ENCODE measurements around the gene CLIP4.
A peak's percentile ranks its signal among the peaks of the same experiment; 100 is the strongest.

The CLIP4 gene

GRCh38 chr2:29196792-29197788 is 81.9 kb downstream of the CLIP4 start:
- Histone ChIP-seq H3K36me3 (ENCODE audit: control insufficient read depth, insufficient read depth, low read length) (no peaks in the 10 kb centered on the region), H3K4me3 (ENCODE audit: low read depth, low read length) (no peak overlapping the region), H3K27me3 (ENCODE audit: control insufficient read depth, insufficient read depth, low read length) (no peaks in the 10 kb centered on the region), H3K9ac (no peak overlapping the region), H2AFZ (no peak overlapping the region), H3K27ac (no peak overlapping the region), H3K4me2 (ENCODE audit: low read length) (no peak overlapping the region), H3K4me1 (no peaks in the 10 kb centered on the region), H3K9me3 (ENCODE audit: control insufficient read depth, low read length) (no peaks in the 10 kb centered on the region), H3K79me2 (no peaks in the 10 kb centered on the region)
- TF ChIP-seq, protein P1, sequence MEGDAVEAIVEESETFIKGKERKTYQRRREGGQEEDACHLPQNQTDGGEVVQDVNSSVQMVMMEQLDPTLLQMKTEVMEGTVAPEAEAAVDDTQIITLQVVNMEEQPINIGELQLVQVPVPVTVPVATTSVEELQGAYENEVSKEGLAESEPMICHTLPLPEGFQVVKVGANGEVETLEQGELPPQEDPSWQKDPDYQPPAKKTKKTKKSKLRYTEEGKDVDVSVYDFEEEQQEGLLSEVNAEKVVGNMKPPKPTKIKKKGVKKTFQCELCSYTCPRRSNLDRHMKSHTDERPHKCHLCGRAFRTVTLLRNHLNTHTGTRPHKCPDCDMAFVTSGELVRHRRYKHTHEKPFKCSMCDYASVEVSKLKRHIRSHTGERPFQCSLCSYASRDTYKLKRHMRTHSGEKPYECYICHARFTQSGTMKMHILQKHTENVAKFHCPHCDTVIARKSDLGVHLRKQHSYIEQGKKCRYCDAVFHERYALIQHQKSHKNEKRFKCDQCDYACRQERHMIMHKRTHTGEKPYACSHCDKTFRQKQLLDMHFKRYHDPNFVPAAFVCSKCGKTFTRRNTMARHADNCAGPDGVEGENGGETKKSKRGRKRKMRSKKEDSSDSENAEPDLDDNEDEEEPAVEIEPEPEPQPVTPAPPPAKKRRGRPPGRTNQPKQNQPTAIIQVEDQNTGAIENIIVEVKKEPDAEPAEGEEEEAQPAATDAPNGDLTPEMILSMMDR (IDR thresholded peaks at IDR 0.05): peak; percentile 83

- Histone ChIP-seq H3K9me3 (ENCODE audit: control insufficient read depth, low read length) (no peaks in the 10 kb centered on the region), H3K79me2 (no peaks in the 10 kb centered on the region), H3K4me1 (no peaks in the 10 kb centered on the region), H3K9ac (no peak overlapping the region), H3K36me3 (ENCODE audit: control insufficient read depth, insufficient read depth, low read length) (no peaks in the 10 kb centered on the region), H3K27me3 (ENCODE audit: control insufficient read depth, insufficient read depth, low read length) (no peaks in the 10 kb centered on the region), H3K4me3 (ENCODE audit: low read depth, low read length) (no peak overlapping the region), H2AFZ (peak overlapping the region; percentile 39), H3K4me2 (ENCODE audit: low read length) (no peak overlapping the region), H3K27ac (no peak overlapping the region)
- TF ChIP-seq, protein P1 (IDR thresholded peaks at IDR 0.05): no peak
Observed at GRCh38 chr2:29201979-29202378, 86.8 kb downstream of the CLIP4 start.

- H2AFZ ChIP-seq: no peak overlapping the region
- no peak overlapping the region for H3K4me2 ChIP-seq (ENCODE audit: low read length)
- no peak overlapping the region for H3K9ac ChIP-seq
- no peaks in the 10 kb centered on the region for H3K27me3 ChIP-seq (ENCODE audit: control insufficient read depth, insufficient read depth, low read length)
- H3K9me3 ChIP-seq (ENCODE audit: control insufficient read depth, low read length): no peaks in the 10 kb centered on the region
- no peaks in the 10 kb centered on the region for H3K36me3 ChIP-seq (ENCODE audit: control insufficient read depth, insufficient read depth, low read length)
- H3K4me1 ChIP-seq: no peaks in the 10 kb centered on the region
- H3K27ac ChIP-seq: no peak overlapping the region
- no peak overlapping the region for H3K4me3 ChIP-seq (ENCODE audit: low read depth, low read length)
- no peaks in the 10 kb centered on the region for H3K79me2 ChIP-seq
- TF ChIP-seq, protein P1 (IDR thresholded peaks at IDR 0.05): no peak
Observed at GRCh38 chr2:29202819-29203495, 87.7 kb downstream of the CLIP4 start.

- Histone ChIP-seq H3K27me3 (ENCODE audit: control insufficient read depth, insufficient read depth, low read length) (no peaks in the 10 kb centered on the region), H3K9me3 (ENCODE audit: control insufficient read depth, low read length) (no peaks in the 10 kb centered on the region), H3K79me2 (no peaks in the 10 kb centered on the region), H3K4me2 (ENCODE audit: low read length) (no peak overlapping the region), H3K36me3 (ENCODE audit: control insufficient read depth, insufficient read depth, low read length) (no peaks in the 10 kb centered on the region), H2AFZ (no peak overlapping the region), H3K4me3 (ENCODE audit: low read depth, low read length) (no peak overlapping the region), H3K27ac (no peak overlapping the region), H3K9ac (no peak overlapping the region), H3K4me1 (no peaks in the 10 kb centered on the region)
- TF ChIP-seq, protein P1 (IDR thresholded peaks at IDR 0.05): no peak
Observed at GRCh38 chr2:29206941-29207340, 91.7 kb downstream of the CLIP4 start.

Measured in parathyroid adenoma (tissue), 2 donors.